HCT116 (cell line): ENCODE measurements around the gene GPR176. TPM values are rescaled to one million over a fixed set of nuclear protein-coding genes. Genes with fewer than 3 reads are reported as not detected.

Experiments
- ATAC-seq: fragments of 200-7000 bp; cut with Tn5 transposase; 2 replicates; pipeline ENCODE4 v1.9.1; 2020; ENCODE audit warnings: mild to moderate bottlenecking, moderate library complexity
- BruUV-seq: library from RNA; stranded (reverse); fragments of 400-500 nt; replicated peaks from 2 replicates; lab custom pipeline; 2021; lab: Mats Ljungman, UMichigan
- CTCF ChIA-PET: fragments of 300-600 bp; sonication (Branson Sonifier 250); formaldehyde crosslinking; loops from one replicate; lab custom pipeline; 2021; ENCODE audit warnings: antibody characterized with exemption; lab: Charles Lee
- POLR2A ChIA-PET: fragments of 300-600, 350-600 bp; sonication (Branson Sonifier 250); formaldehyde crosslinking; loops from one replicate; lab custom pipeline; 2021; ENCODE audit warnings: antibody characterized with exemption; lab: Charles Lee
- RAD21 ChIA-PET, 2 experiments: fragments of 300-600 bp; sonication (Branson Sonifier 250); formaldehyde crosslinking; loops; one replicate each; lab custom pipeline; 2023; ENCODE audit warnings: low total read pairs in 2 of 2; ENCODE audit not compliant: uncharacterized antibody in 2 of 2, unreplicated experiment in 2 of 2, low non-redundant PET in 1 of 2; lab: Charles Lee
- DNase-seq: peaks from one replicate; pipeline ENCODE4 v3.0.0-alpha.2; 2010; ENCODE audit warnings: low read depth, low spot score
- H2AFZ ChIP-seq: fragments of 200-600 bp; shearing (Covaris generic), sonication (generic); 2 replicates; pipeline ENCODE4 v1.6.1; 2017; ENCODE audit warnings: low read depth, mixed run types, mixed read lengths, antibody characterized with exemption, low read length; ENCODE audit not compliant: poor library complexity, severe bottlenecking
- H3K27ac ChIP-seq: 2 replicates; pipeline ENCODE4 v1.5.1; 2012; ENCODE audit warnings: low read depth, low read length
- H3K27me3 ChIP-seq: fragments of 200-600 bp; sonication (generic); 2 replicates; pipeline ENCODE4 v1.6.1; 2016; ENCODE audit warnings: mixed run types, low read length, mixed read lengths; ENCODE audit not compliant: insufficient read depth
- H3K36me3 ChIP-seq, 2 experiments: fragments of 200-500 bp in 1 of 2; fragments of 200-600 bp in 1 of 2; sonication (Bioruptor generic) in 1 of 2; sonication (generic) in 1 of 2; 2 replicates each; pipeline versions ENCODE4 v1.5.1 to v1.6.1; 2014 to 2016; ENCODE audit warnings: low read length in 2 of 2, inconsistent platforms in 1 of 2, mixed read lengths in 1 of 2, mixed run types in 1 of 2; ENCODE audit not compliant: insufficient read depth in 2 of 2, control insufficient read depth in 1 of 2
- H3K4me1 ChIP-seq, 2 experiments: fragments of 200-600 bp in 1 of 2; sonication (generic) in 1 of 2; 2 replicates each; pipeline versions ENCODE4 v1.5.1 to v1.6.1; 2012 to 2017; ENCODE audit warnings: low read length in 2 of 2, inconsistent platforms in 1 of 2, mild to moderate bottlenecking in 1 of 2, mixed read lengths in 1 of 2, mixed run types in 1 of 2, moderate library complexity in 1 of 2; ENCODE audit not compliant: insufficient read depth in 2 of 2, control insufficient read depth in 1 of 2
- H3K4me2 ChIP-seq: fragments of 200-600 bp; sonication (generic); 2 replicates; pipeline ENCODE4 v1.6.1; 2017; ENCODE audit warnings: mixed run types, low read length, mixed read lengths
- H3K4me3 ChIP-seq, 2 experiments: fragments of 200-600 bp in 1 of 2; sonication (generic) in 1 of 2; replicated peaks in 1 of 2; 2 replicates each; pipeline ENCODE4 v1.5.1; 2011 to 2016; ENCODE audit warnings: low read length in 2 of 2, control low read depth in 1 of 2, low read depth in 1 of 2, mild to moderate bottlenecking in 1 of 2, mixed read lengths in 1 of 2, mixed run types in 1 of 2
- H3K79me2 ChIP-seq: fragments of 200-600 bp; sonication (generic); 2 replicates; pipeline ENCODE4 v1.6.1; 2017; ENCODE audit warnings: mild to moderate bottlenecking, mixed run types, low read length, moderate library complexity, mixed read lengths; ENCODE audit not compliant: insufficient read depth
- H3K9ac ChIP-seq: fragments of 200-600 bp; sonication (generic); 2 replicates; pipeline ENCODE4 v1.6.1; 2016; ENCODE audit warnings: low read length, mixed read lengths
- H3K9me2 ChIP-seq: fragments of 200-600 bp; sonication (generic), shearing (Covaris generic); 2 replicates; pipeline ENCODE4 v1.6.1; 2017; ENCODE audit warnings: mixed run types, mild to moderate bottlenecking, moderate library complexity; ENCODE audit not compliant: insufficient read depth
- H3K9me3 ChIP-seq, 2 experiments: fragments of 200-500 bp in 1 of 2; fragments of 200-600 bp in 1 of 2; sonication (Bioruptor generic) in 1 of 2; sonication (generic) in 1 of 2; 2 replicates each; pipeline ENCODE4 v1.6.1; 2014 to 2017; ENCODE audit warnings: low read length in 2 of 2, mixed read lengths in 2 of 2, inconsistent platforms in 1 of 2, low read depth in 1 of 2, mild to moderate bottlenecking in 1 of 2, mixed run types in 1 of 2, moderate library complexity in 1 of 2; ENCODE audit not compliant: control insufficient read depth in 1 of 2, insufficient read depth in 1 of 2
- H4K20me1 ChIP-seq: fragments of 200-600 bp; sonication (generic), shearing (Covaris generic); 2 replicates; pipeline ENCODE4 v1.6.1; 2017; ENCODE audit warnings: mixed run types, mild to moderate bottlenecking, moderate library complexity; ENCODE audit not compliant: insufficient read depth
- CBX3 ChIP-seq: IDR thresholded peaks from 2 replicates; pipeline ENCODE4 v1.6.1; 2012; ENCODE audit warnings: low read depth
- EZH2phosphoT487 ChIP-seq: fragments of 200-600 bp; IDR thresholded peaks from 2 replicates; pipeline ENCODE4 v1.6.1; 2018; ENCODE audit warnings: antibody characterized with exemption, borderline replicate concordance
- JUND ChIP-seq: IDR thresholded peaks from 2 replicates; pipeline ENCODE4 v1.6.1; 2012
- POLR2A ChIP-seq: IDR thresholded peaks from 2 replicates; pipeline ENCODE4 v1.7.0; 2011; ENCODE audit warnings: borderline replicate concordance; ENCODE audit not compliant: insufficient read depth, insufficient read length; ENCODE audit errors: extremely low read depth
- RAD21 ChIP-seq: IDR thresholded peaks from 2 replicates; pipeline ENCODE4 v1.6.1; 2012; ENCODE audit warnings: low read depth, mild to moderate bottlenecking
- SIN3A ChIP-seq: IDR thresholded peaks from 2 replicates; pipeline ENCODE4 v1.6.1; 2012; ENCODE audit warnings: low read depth
- SP1 ChIP-seq: IDR thresholded peaks from 2 replicates; pipeline ENCODE4 v1.6.1; 2012; ENCODE audit warnings: low read depth
- TCF7L2 ChIP-seq: IDR thresholded peaks from 2 replicates; pipeline ENCODE4 v1.7.0; 2011; ENCODE audit warnings: borderline replicate concordance, inconsistent platforms; ENCODE audit not compliant: insufficient read depth, insufficient read length; ENCODE audit errors: extremely low read depth
- intact Hi-C: fragments of 100-400 bp; cut with micrococcal nuclease; formaldehyde crosslinking; loops from 2 replicates; pipeline ENCODE4 v1.10.0; 2022
- total RNA-seq: library from RNA; stranded (reverse); gene quantifications from one replicate; pipeline ENCODE4 v1.2.1, GENCODE V29; 2021; ENCODE audit not compliant: unreplicated experiment
- TF ChIP-seq, protein P1 (sequence below): IDR thresholded peaks from 2 replicates; pipeline ENCODE4 v1.6.1; 2012
- TF ChIP-seq, protein P2 (sequence below): IDR thresholded peaks from 2 replicates; pipeline ENCODE4 v1.6.1; 2012; ENCODE audit warnings: low read depth
- TF ChIP-seq, protein P3 (sequence below): IDR thresholded peaks from 2 replicates; pipeline ENCODE4 v1.6.1; 2011; ENCODE audit warnings: mild to moderate bottlenecking, low read length, moderate library complexity; ENCODE audit not compliant: insufficient replicate concordance; ENCODE audit errors: extremely low read depth

Gene GPR176
- total RNA-seq, 1 experiment from 2014 or later, result 1.7 TPM

DNA sequence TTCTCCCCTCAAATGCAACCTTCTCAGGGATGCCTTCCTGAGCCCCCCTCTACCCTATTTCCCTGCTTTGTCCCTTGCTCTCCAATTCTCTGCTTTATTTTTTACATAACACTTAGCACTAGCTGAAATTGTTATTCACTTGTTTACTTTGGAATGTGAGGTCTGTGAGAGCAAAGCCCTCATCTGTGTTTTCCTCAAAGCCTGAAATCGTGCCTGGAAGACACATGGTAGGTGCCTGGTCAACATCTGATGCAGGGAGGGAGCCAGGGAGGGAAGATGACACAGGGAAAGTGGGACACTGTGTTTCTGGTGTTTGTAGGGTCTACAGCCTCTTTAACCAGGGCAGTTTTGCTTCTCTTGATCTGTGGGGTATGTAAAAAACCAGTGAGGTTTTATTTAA, 37.4 kb upstream of the GPR176 start:
- CTCF ChIA-PET, result no interaction called here
- Histone ChIP-seq H2AFZ (no peak overlapping the region), H3K9ac (no peak overlapping the region), H3K9me2 (no peaks in the 10 kb centered on the region), H3K4me3 (no peak overlapping the region), H3K9me3 (no peaks in the 10 kb centered on the region), H3K4me2 (no peak overlapping the region), H3K79me2 (no peaks in the 10 kb centered on the region), H3K27me3 (no peaks in the 10 kb centered on the region), H3K36me3 (peaks cover 51 to 52% of the 10 kb centered on the region in 2 experiments), H3K4me1 (no peaks in the 10 kb centered on the region), H4K20me1 (no peaks in the 10 kb centered on the region), H3K27ac (no peak overlapping the region)
- RAD21 ChIA-PET, result no interaction called here
- DNase-seq, result no peak
- POLR2A ChIA-PET, result no interaction called here
- intact Hi-C loops, result no loop called here
- BruUV-seq, result no TSS peak
- no peak for ATAC-seq
- TF ChIP-seq POLR2A (no peak), RAD21 (no peak), JUND (no peak), TCF7L2 (no peak), CBX3 (no peak), EZH2phosphoT487 (no peak), SP1 (no peak), SIN3A (no peak)
- TF ChIP-seq, protein P1, sequence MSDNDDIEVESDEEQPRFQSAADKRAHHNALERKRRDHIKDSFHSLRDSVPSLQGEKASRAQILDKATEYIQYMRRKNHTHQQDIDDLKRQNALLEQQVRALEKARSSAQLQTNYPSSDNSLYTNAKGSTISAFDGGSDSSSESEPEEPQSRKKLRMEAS, result no peak
- TF ChIP-seq, protein P2, sequence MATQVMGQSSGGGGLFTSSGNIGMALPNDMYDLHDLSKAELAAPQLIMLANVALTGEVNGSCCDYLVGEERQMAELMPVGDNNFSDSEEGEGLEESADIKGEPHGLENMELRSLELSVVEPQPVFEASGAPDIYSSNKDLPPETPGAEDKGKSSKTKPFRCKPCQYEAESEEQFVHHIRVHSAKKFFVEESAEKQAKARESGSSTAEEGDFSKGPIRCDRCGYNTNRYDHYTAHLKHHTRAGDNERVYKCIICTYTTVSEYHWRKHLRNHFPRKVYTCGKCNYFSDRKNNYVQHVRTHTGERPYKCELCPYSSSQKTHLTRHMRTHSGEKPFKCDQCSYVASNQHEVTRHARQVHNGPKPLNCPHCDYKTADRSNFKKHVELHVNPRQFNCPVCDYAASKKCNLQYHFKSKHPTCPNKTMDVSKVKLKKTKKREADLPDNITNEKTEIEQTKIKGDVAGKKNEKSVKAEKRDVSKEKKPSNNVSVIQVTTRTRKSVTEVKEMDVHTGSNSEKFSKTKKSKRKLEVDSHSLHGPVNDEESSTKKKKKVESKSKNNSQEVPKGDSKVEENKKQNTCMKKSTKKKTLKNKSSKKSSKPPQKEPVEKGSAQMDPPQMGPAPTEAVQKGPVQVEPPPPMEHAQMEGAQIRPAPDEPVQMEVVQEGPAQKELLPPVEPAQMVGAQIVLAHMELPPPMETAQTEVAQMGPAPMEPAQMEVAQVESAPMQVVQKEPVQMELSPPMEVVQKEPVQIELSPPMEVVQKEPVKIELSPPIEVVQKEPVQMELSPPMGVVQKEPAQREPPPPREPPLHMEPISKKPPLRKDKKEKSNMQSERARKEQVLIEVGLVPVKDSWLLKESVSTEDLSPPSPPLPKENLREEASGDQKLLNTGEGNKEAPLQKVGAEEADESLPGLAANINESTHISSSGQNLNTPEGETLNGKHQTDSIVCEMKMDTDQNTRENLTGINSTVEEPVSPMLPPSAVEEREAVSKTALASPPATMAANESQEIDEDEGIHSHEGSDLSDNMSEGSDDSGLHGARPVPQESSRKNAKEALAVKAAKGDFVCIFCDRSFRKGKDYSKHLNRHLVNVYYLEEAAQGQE, result no peak
- TF ChIP-seq, protein P3, sequence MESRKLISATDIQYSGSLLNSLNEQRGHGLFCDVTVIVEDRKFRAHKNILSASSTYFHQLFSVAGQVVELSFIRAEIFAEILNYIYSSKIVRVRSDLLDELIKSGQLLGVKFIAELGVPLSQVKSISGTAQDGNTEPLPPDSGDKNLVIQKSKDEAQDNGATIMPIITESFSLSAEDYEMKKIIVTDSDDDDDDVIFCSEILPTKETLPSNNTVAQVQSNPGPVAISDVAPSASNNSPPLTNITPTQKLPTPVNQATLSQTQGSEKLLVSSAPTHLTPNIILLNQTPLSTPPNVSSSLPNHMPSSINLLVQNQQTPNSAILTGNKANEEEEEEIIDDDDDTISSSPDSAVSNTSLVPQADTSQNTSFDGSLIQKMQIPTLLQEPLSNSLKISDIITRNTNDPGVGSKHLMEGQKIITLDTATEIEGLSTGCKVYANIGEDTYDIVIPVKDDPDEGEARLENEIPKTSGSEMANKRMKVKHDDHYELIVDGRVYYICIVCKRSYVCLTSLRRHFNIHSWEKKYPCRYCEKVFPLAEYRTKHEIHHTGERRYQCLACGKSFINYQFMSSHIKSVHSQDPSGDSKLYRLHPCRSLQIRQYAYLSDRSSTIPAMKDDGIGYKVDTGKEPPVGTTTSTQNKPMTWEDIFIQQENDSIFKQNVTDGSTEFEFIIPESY, result no peak
